GM12878 (cell line): ENCODE data around the gene C11orf97.

Experiments used
- ATF3 ChIP-seq: IDR thresholded peaks from 2 replicates; pipeline ENCODE4 v1.6.1; 2011; ENCODE audit warnings: low read depth, mild to moderate bottlenecking, low read length, moderate library complexity, borderline replicate concordance; ENCODE audit errors: extremely low read depth
- BCL11A ChIP-seq: IDR thresholded peaks from 2 replicates; pipeline ENCODE4 v1.6.1; 2011; ENCODE audit warnings: low read depth, low read length
- CTCF ChIP-seq, 3 experiments: IDR thresholded peaks in 2 of 3; conservative IDR thresholded peaks in 1 of 3; 2 replicates each; pipeline ENCODE4 v1.5.1; 2011; ENCODE audit warnings: low read depth in 3 of 3, low read length in 3 of 3, mild to moderate bottlenecking in 3 of 3, control low read depth in 2 of 3, moderate library complexity in 2 of 3, inconsistent platforms in 1 of 3, mixed read lengths in 1 of 3; ENCODE audit not compliant: control insufficient read depth in 2 of 3, insufficient read depth in 1 of 3; ENCODE audit errors: extremely low read depth in 1 of 3
- ESRRA ChIP-seq: IDR thresholded peaks from 2 replicates; pipeline ENCODE4 v1.6.1; 2012; ENCODE audit warnings: mild to moderate bottlenecking, low read length, improper control_type of control experiment
- EZH2 ChIP-seq: IDR thresholded peaks from 2 replicates; pipeline ENCODE4 v1.6.1; 2012; ENCODE audit warnings: low read depth, mild to moderate bottlenecking, control low read depth, inconsistent platforms, low read length, borderline replicate concordance; ENCODE audit not compliant: control insufficient read depth
- JUNB ChIP-seq: IDR thresholded peaks from 2 replicates; pipeline ENCODE4 v1.6.1; 2016; ENCODE audit warnings: antibody characterized with exemption, mild to moderate bottlenecking
- NFYB ChIP-seq: IDR thresholded peaks from 2 replicates; pipeline ENCODE4 v1.6.1; 2011; ENCODE audit warnings: low read depth, mild to moderate bottlenecking, low read length, improper control_type of control experiment, moderate library complexity; ENCODE audit not compliant: insufficient read depth
- POLR2A ChIP-seq: IDR thresholded peaks from 2 replicates; pipeline ENCODE4 v1.6.1; 2011; ENCODE audit warnings: low read depth, mild to moderate bottlenecking, low read length
- REST ChIP-seq: IDR thresholded peaks from 2 replicates; pipeline ENCODE4 v1.6.1; 2012; ENCODE audit warnings: mild to moderate bottlenecking, low read depth, low read length
- TAF1 ChIP-seq: IDR thresholded peaks from 2 replicates; pipeline ENCODE4 v1.6.1; 2011; ENCODE audit warnings: mild to moderate bottlenecking, low read depth, low read length, borderline replicate concordance
- WRNIP1 ChIP-seq: IDR thresholded peaks from 2 replicates; pipeline ENCODE4 v1.6.1; 2011; ENCODE audit warnings: low read depth, low read length, improper control_type of control experiment, borderline replicate concordance
- YY1 ChIP-seq: IDR thresholded peaks from 2 replicates; pipeline ENCODE4 v1.6.1; 2011; ENCODE audit warnings: low read depth, mild to moderate bottlenecking, low read length

- TF ChIP-seq BCL11A (no peak), ATF3 (no peak), TAF1 (no peak), CTCF (IDR thresholded peaks at IDR 0.05 in 2 of 3, conservative IDR thresholded peaks at IDR 0.05 in 1 of 3; ENCODE audit: control insufficient read depth in 2 of 3, extremely low read depth in 1 of 3, insufficient read depth in 1 of 3, low read depth in 3 of 3, low read length in 3 of 3) (no peak), POLR2A (no peak), REST (no peak), YY1 (no peak), ESRRA (no peak), JUNB (no peak), EZH2 (no peak), WRNIP1 (no peak), NFYB (no peak)
Measured at GRCh38 chr11:94500181-94500580, 12.1 kb upstream of the C11orf97 start.
